ENCODE measurements around the gene PPP2R5D.

GRCh38 chr6:43013097-43013842 lies 28.9 kb downstream of the PPP2R5D start:
- TF ChIP-seq CTCF (IDR thresholded peaks at IDR 0.05) (no peak), POLR2A (IDR thresholded peaks at IDR 0.05) (no peak)

Data from body of pancreas (tissue), 4 donors.